Measurements from ENCODE around the gene DNAH5.
"Not testable (repeated sequence)": the region's sequence is repeated elsewhere in the genome, so short reads cannot be mapped to it uniquely, and the experiment has no call there.

The DNAH5 gene

DNA sequence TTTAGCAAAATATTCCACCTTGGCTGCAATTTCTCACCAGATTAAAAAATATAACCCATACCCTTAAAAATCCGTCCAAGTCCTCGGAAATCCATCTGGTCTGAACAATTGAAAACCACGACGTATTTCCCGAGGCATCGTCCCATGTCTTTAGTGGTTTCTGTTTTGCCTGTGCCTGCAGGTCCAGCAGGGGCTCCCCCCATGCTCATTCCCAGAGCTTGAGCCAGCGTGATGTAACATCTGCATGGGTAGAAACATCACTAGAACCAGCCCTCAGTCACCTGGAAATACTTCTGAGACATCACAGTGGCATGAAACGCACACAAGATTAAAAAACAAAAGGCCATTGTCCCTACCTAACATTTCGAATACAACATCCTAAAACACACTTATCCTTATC, 114.0 kb downstream of the DNAH5 start:
- TF ChIP-seq CTCF (IDR thresholded peaks at IDR 0.05), result no peak
- Mint-ChIP-seq H3K27ac (no peak overlapping the region), H3K4me3 (no peak overlapping the region), H3K27me3 (ENCODE audit: low read depth, poor library complexity) (no peaks in the 10 kb centered on the region), H3K4me1 (no peaks in the 10 kb centered on the region), H3K36me3 (ENCODE audit: low read depth) (no peaks in the 10 kb centered on the region), H3K9me3 (peaks cover 19% of the 10 kb centered on the region)
- no peak for DNase-seq

DNA sequence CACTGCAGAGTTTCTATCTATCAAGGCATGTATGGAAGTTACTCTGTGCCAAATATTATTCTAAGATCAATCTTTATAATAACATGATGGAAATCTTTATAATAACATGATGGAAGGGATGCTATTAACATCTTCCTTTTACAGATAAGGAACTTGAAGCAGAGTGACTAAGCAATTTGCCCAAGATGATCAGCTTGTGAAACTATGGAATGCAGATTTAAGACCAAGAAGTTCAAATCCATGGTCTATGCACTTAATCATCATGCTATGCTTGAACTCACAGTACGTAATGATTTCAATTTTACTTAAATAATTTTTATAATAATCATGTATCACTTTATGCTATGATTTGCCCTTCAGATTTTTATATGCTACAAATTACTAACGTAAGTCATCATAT, 123.1 kb downstream of the DNAH5 start:
- no peak for TF ChIP-seq CTCF (IDR thresholded peaks at IDR 0.05)
- Mint-ChIP-seq H3K27me3 (ENCODE audit: low read depth, poor library complexity) (peaks cover 7% of the 10 kb centered on the region), H3K27ac (no peak overlapping the region), H3K4me3 (no peak overlapping the region), H3K4me1 (no peaks in the 10 kb centered on the region), H3K9me3 (peaks cover 3% of the 10 kb centered on the region), H3K36me3 (ENCODE audit: low read depth) (no peaks in the 10 kb centered on the region)
- no peak for DNase-seq

DNA sequence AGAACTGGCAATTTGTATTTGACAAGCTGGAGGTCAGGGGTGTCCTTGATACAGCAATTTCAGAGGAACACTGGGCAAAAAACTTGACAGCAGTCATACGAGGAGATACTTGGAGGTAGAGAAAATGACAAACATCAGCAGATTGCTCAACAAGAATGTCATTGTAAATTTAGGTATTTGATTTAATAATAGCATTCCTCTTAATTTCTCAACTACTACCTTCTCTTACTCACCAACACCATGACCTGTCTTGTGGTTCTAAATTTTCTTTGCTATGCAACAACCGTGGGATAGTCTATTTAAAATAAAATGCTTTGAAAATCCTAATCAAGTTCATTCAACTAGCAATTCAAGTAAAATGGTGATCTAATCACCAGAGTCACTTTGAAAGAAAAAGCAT, 128.4 kb downstream of the DNAH5 start:
- Mint-ChIP-seq H3K9me3 (no peaks in the 10 kb centered on the region), H3K36me3 (ENCODE audit: low read depth) (no peaks in the 10 kb centered on the region), H3K4me1 (no peaks in the 10 kb centered on the region), H3K4me3 (no peak overlapping the region), H3K27me3 (ENCODE audit: low read depth, poor library complexity) (peaks cover 13% of the 10 kb centered on the region), H3K27ac (no peak overlapping the region)
- no peak for DNase-seq
- TF ChIP-seq CTCF (IDR thresholded peaks at IDR 0.05), result no peak

- Mint-ChIP-seq H3K36me3 (ENCODE audit: low read depth) (no peaks in the 10 kb centered on the region), H3K4me1 (no peaks in the 10 kb centered on the region)
- DNase-seq, result no peak
Measured at GRCh38 chr5:13814301-13814700, 130.2 kb downstream of the DNAH5 start.

GRCh38 chr5:13809921-13810320, 134.6 kb downstream of the DNAH5 start:
- no peak overlapping the region for H3K4me3 Mint-ChIP-seq
- peaks cover under 1% of the 10 kb centered on the region for H3K27me3 Mint-ChIP-seq (ENCODE audit: low read depth, poor library complexity)
- H3K9me3 Mint-ChIP-seq, result no peaks in the 10 kb centered on the region
- no peak for DNase-seq
- no peaks in the 10 kb centered on the region for H3K4me1 Mint-ChIP-seq
- H3K27ac Mint-ChIP-seq, result no peak overlapping the region
- no peak for TF ChIP-seq CTCF (IDR thresholded peaks at IDR 0.05)
- no peaks in the 10 kb centered on the region for H3K36me3 Mint-ChIP-seq (ENCODE audit: low read depth)

More at GRCh38 chr5:13814301-13814700, 130.2 kb downstream of the DNAH5 start:
- Mint-ChIP-seq H3K27me3 (ENCODE audit: low read depth, poor library complexity) (peaks cover 13% of the 10 kb centered on the region), H3K4me3 (no peak overlapping the region), H3K27ac (no peak overlapping the region), H3K9me3 (no peaks in the 10 kb centered on the region)
- no peak for TF ChIP-seq CTCF (IDR thresholded peaks at IDR 0.05)

DNA sequence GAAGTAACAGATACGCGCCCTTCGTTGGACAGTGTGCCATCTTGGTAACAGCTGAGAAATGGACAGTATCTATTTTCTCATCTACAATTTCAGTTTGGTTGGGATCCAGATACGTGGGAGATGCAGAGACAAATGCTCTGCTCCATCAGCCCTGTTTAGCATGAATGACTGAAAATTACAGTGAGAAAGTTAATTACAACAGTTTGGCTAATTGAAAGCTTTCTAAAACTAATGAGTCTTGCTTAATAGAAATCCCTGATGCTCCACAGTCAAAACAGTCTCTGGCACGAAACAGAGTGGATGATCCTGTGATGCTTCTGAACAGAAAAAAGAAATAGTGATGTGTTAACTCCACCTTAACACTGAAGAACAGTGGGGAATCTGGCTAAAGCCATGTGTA, 140.2 kb downstream of the DNAH5 start:
- Mint-ChIP-seq H3K27ac (no peak overlapping the region), H3K4me3 (no peak overlapping the region), H3K4me1 (no peaks in the 10 kb centered on the region), H3K9me3 (no peaks in the 10 kb centered on the region), H3K27me3 (ENCODE audit: low read depth, poor library complexity) (no peaks in the 10 kb centered on the region), H3K36me3 (ENCODE audit: low read depth) (no peaks in the 10 kb centered on the region)
- DNase-seq, result no peak
- no peak for TF ChIP-seq CTCF (IDR thresholded peaks at IDR 0.05)

DNA sequence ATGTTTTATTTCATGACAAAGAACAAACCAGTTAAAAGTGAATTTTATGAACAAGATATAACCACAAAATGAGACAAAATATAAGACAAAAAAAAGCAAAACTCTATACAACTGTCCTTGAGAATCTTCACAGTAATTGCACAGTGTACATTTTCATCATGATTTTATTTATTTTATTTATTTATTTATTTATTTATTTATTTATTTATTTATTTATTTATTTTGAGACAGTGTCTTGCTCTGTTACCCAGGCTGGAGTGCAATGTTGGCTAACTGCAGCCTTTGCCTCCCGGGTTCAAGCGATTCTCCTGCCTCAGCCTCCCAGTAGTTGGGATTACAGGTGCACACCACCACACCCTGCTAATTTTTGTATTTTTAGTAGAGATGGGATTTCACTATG, 145.9 kb downstream of the DNAH5 start:
- H3K36me3 Mint-ChIP-seq (ENCODE audit: low read depth); H3K27me3 Mint-ChIP-seq (ENCODE audit: low read depth, poor library complexity); H3K4me1 Mint-ChIP-seq; H3K27ac Mint-ChIP-seq; DNase-seq; H3K9me3 Mint-ChIP-seq; H3K4me3 Mint-ChIP-seq: not testable (repeated sequence)
